ENCODE results near the gene AMY1A. TPM values are rescaled to one million over a fixed set of nuclear protein-coding genes. Genes with fewer than 3 reads are reported as not detected.
"Not testable (repeated sequence)": the region's sequence is repeated elsewhere in the genome, so short reads cannot be mapped to it uniquely, and the experiment has no call there.

Gene AMY1A
- total RNA-seq, 1 experiment from 2014 or later = not detected

GRCh38 chr1:103710381-103710780, 54.8 kb downstream of the AMY1A start:
- not testable (repeated sequence) for H3K36me3 ChIP-seq

More at GRCh38 chr1:103710381-103710780, 54.8 kb downstream of the AMY1A start:
- H3K27me3 ChIP-seq (replicated peaks); H3K9me3 ChIP-seq (replicated peaks); H3K4me3 ChIP-seq; H3K27ac ChIP-seq; DNase-seq (ENCODE audit: low read depth in 1 of 2, low spot score in 2 of 2); H3K4me1 ChIP-seq (replicated peaks): not testable (repeated sequence)

Other genes starting within 250 kb of the AMY1A start
- gene RNPC3, start 130.1 kb upstream of the AMY1A start, total RNA-seq (2014; rRNA removed; shearing (Covaris generic)) = 3.5 and 5.1 TPM in 2 replicates
- 0.42 TPM in 1 of 2 replicates, not detected in the other for gene AMY2B, start 84.2 kb upstream of the AMY1A start, total RNA-seq (2014; rRNA removed; shearing (Covaris generic))
- not detected in 2 replicates for gene AMY2A, start 38.3 kb upstream of the AMY1A start, total RNA-seq (2014; rRNA removed; shearing (Covaris generic))
- gene AMY1B, start 40.5 kb downstream of the AMY1A start, total RNA-seq (2014; rRNA removed; shearing (Covaris generic)) = not detected in 2 replicates
- not detected in 2 replicates for gene AMY1C, start 94.1 kb downstream of the AMY1A start, total RNA-seq (2014; rRNA removed; shearing (Covaris generic))